Smooth muscle cell (in vitro differentiated cells): Measurements from ENCODE around the gene KCNQ4. TPM values are rescaled to one million over a fixed set of nuclear protein-coding genes. Genes with fewer than 3 reads are reported as not detected.

Experiments used
- DNase-seq: peaks from one replicate; lab custom pipeline; 2025; ENCODE audit not compliant: unreplicated experiment; lab: John Stamatoyannopoulos, UW
- H2AFZ ChIP-seq: fragments of 200-600 bp; sonication (generic); 2 replicates; pipeline ENCODE4 v1.6.0; 2016; ENCODE audit warnings: antibody characterized with exemption, low read depth, mild to moderate bottlenecking
- H3F3A ChIP-seq: fragments of 200-600 bp; sonication (generic); 2 replicates; pipeline ENCODE4 v1.6.0; 2017; ENCODE audit warnings: antibody characterized with exemption, low read depth
- H3K27ac ChIP-seq: fragments of 200-600 bp; sonication (generic); 2 replicates; pipeline ENCODE4 v1.5.1; 2016; ENCODE audit warnings: low read depth, mild to moderate bottlenecking
- H3K27me3 ChIP-seq: fragments of 200-600 bp; sonication (generic); 2 replicates; pipeline ENCODE4 v1.6.1; 2016; ENCODE audit warnings: low read depth, mild to moderate bottlenecking
- H3K36me3 ChIP-seq: fragments of 200-600 bp; sonication (generic); 2 replicates; pipeline ENCODE4 v1.5.1; 2016; ENCODE audit warnings: low read depth
- H3K4me1 ChIP-seq: fragments of 200-600 bp; sonication (generic); 2 replicates; pipeline ENCODE4 v1.5.1; 2016; ENCODE audit warnings: low read depth
- H3K4me2 ChIP-seq: fragments of 200-600 bp; sonication (generic); 2 replicates; pipeline ENCODE4 v1.6.0; 2016; ENCODE audit warnings: mild to moderate bottlenecking
- H3K4me3 ChIP-seq: fragments of 200-600 bp; sonication (generic); 2 replicates; pipeline ENCODE4 v1.5.1; 2016; ENCODE audit warnings: mild to moderate bottlenecking
- H3K79me2 ChIP-seq: fragments of 200-600 bp; sonication (generic); 2 replicates; pipeline ENCODE4 v1.6.0; 2016; ENCODE audit warnings: low read depth, mild to moderate bottlenecking
- H3K9ac ChIP-seq: fragments of 200-600 bp; sonication (generic); 2 replicates; pipeline ENCODE4 v1.6.0; 2016; ENCODE audit warnings: low read depth
- H3K9me3 ChIP-seq: fragments of 200-600 bp; sonication (generic); replicated peaks from 2 replicates; pipeline ENCODE4 v1.5.1; 2016; ENCODE audit warnings: low read depth
- H4K20me1 ChIP-seq: fragments of 200-600 bp; sonication (generic); 2 replicates; pipeline ENCODE4 v1.6.0; 2016; ENCODE audit warnings: low read depth
- CTCF ChIP-seq: fragments of 200-600 bp; sonication (generic); IDR thresholded peaks from 2 replicates; pipeline ENCODE4 v1.5.1; 2017; ENCODE audit warnings: borderline replicate concordance, mild to moderate bottlenecking, antibody characterized with exemption; ENCODE audit not compliant: insufficient read depth, poor library complexity, severe bottlenecking
- WGBS: methylation state at CpG from one replicate; pipeline ENCODE4 v1.1.7; 2016; ENCODE audit warnings: low lambda C conversion rate; 5-methylcytosine and 5-hydroxymethylcytosine counted together
- polyA plus RNA-seq: library from polyadenylated mRNA; unstranded; fragments of >200 nt; fragmentation: Nextera tagmentation; extraction: Ambion mirVana; gene quantifications from 2 replicates; pipeline ENCODE4 v1.2.1, GENCODE V29; 2016
- total RNA-seq: library from RNA; depleted of rRNA; stranded (reverse); fragments of >200 nt; gene quantifications from 2 replicates; pipeline ENCODE4 v1.2.3, GENCODE V29; 2014

The KCNQ4 gene
- total and polyA plus RNA-seq, 2 experiments from 2014 or later: 0.06 TPM; not detected in 1

- Histone ChIP-seq H3K4me2 (no peak overlapping the region), H3K27ac (no peak overlapping the region), H3K9me3 (no peaks in the 10 kb centered on the region), H3K9ac (no peak overlapping the region), H3K27me3 (peaks cover 5% of the 10 kb centered on the region), H3K36me3 (no peaks in the 10 kb centered on the region), H4K20me1 (no peaks in the 10 kb centered on the region), H3F3A (no peaks in the 10 kb centered on the region), H3K79me2 (no peaks in the 10 kb centered on the region), H2AFZ (no peak overlapping the region), H3K4me1 (no peaks in the 10 kb centered on the region), H3K4me3 (no peak overlapping the region)
- WGBS: 66% methylated on average over 13 of the region's 13 CpGs
- TF ChIP-seq CTCF: no peak
- DNase-seq: no peak
These were observed 69.7 kb downstream of the KCNQ4 start for GRCh38 chr1:40853113-40853884.

GRCh38 chr1:40853885-40854170, 70.2 kb downstream of the KCNQ4 start:
- no peaks in the 10 kb centered on the region for H4K20me1 ChIP-seq

GRCh38 chr1:40855513-40855912, 71.9 kb downstream of the KCNQ4 start:
- Histone ChIP-seq H3K4me1 (no peaks in the 10 kb centered on the region), H3K4me2 (no peak overlapping the region), H3K9me3 (no peaks in the 10 kb centered on the region), H3K79me2 (no peaks in the 10 kb centered on the region), H3K36me3 (no peaks in the 10 kb centered on the region), H3F3A (no peaks in the 10 kb centered on the region), H2AFZ (no peak overlapping the region), H3K4me3 (no peak overlapping the region), H3K27me3 (peaks cover 22% of the 10 kb centered on the region), H3K27ac (no peak overlapping the region), H3K9ac (no peak overlapping the region), H4K20me1 (no peaks in the 10 kb centered on the region)
- peak; percentile 22 for TF ChIP-seq CTCF
- WGBS: 74% methylated on average over 6 of the region's 6 CpGs
- DNase-seq: no peak

More at GRCh38 chr1:40853885-40854170, 70.2 kb downstream of the KCNQ4 start:
- H3K9me3 ChIP-seq: no peaks in the 10 kb centered on the region
- H3K27me3 ChIP-seq: peaks cover 10% of the 10 kb centered on the region
- H3K4me2 ChIP-seq: no peak overlapping the region
- no peaks in the 10 kb centered on the region for H3K4me1 ChIP-seq
- TF ChIP-seq CTCF: no peak
- WGBS: 81% methylated on average over 5 of the region's 5 CpGs
- no peak overlapping the region for H3K9ac ChIP-seq
- no peak for DNase-seq
- H3K4me3 ChIP-seq: no peak overlapping the region
- no peaks in the 10 kb centered on the region for H3K79me2 ChIP-seq
- H3K27ac ChIP-seq: no peak overlapping the region
- H3F3A ChIP-seq: no peaks in the 10 kb centered on the region
- H3K36me3 ChIP-seq: no peaks in the 10 kb centered on the region
- H2AFZ ChIP-seq: no peak overlapping the region

GRCh38 chr1:40856116-40856515, 72.5 kb downstream of the KCNQ4 start:
- no peaks in the 10 kb centered on the region for H3K36me3 ChIP-seq
- no peak overlapping the region for H3K4me2 ChIP-seq
- no peak overlapping the region for H2AFZ ChIP-seq
- no peak overlapping the region for H3K9ac ChIP-seq
- no peak overlapping the region for H3K4me3 ChIP-seq
- TF ChIP-seq CTCF: no peak
- no peaks in the 10 kb centered on the region for H4K20me1 ChIP-seq
- H3K27ac ChIP-seq: no peak overlapping the region
- peaks cover 28% of the 10 kb centered on the region for H3K27me3 ChIP-seq
- DNase-seq: no peak
- H3F3A ChIP-seq: no peaks in the 10 kb centered on the region
- no peaks in the 10 kb centered on the region for H3K79me2 ChIP-seq
- H3K4me1 ChIP-seq: no peaks in the 10 kb centered on the region
- WGBS: 86% methylated on average over 3 of the region's 3 CpGs
- no peaks in the 10 kb centered on the region for H3K9me3 ChIP-seq
